ENCODE results near the gene SLC26A11.
A peak's percentile ranks its signal among the peaks of the same experiment; 100 is the strongest.
"Not testable (repeated sequence)": the region's sequence is repeated elsewhere in the genome, so short reads cannot be mapped to it uniquely, and the experiment has no call there.

SLC26A11 gene

DNA sequence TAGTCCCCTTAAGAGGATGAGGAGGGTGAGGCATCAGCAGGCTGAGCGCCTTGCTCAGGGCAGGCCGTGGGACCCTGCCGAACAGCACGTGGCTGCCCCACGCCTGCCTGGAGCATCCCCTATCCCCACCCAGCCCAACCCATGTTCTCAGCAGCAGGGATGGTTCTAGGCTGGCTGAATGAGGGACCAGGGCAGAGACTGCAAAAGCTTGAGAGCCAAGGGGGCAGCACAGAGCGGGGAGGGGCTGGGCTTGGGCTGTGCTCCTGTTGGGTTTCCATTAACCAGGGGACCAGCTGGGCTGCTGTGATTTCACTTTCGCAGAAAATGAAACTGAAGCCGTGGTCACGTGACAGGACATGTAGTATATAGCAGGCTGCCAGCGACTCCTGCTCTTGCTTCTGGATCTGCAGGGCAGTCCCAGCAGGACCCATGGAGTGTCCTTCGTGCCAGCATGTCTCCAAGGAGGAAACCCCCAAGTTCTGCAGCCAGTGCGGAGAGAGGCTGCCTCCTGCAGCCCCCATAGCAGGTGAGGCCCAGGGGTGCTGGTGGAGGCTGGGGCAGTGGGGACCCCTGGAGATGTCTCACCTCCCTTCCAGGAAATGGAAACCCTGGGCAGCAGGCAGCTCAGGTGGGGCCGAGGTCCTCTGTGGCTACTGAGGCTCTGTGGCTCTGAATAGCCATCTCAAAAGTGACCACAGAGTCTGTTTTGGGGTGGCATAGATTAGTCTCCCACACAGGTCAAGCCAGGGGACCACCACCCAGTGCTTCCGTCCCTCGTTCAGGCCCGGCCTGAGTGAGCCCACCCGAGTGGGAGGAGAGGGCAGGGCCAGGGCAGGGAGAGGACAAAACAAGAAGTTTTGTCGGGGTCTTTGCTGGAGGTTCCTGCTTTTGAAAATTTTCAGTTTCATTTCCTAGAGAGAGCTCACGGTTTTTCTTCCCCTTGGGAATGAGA, 43.3 kb downstream of the SLC26A11 start:
- DNase-seq, result peak; percentile 83

DNA sequence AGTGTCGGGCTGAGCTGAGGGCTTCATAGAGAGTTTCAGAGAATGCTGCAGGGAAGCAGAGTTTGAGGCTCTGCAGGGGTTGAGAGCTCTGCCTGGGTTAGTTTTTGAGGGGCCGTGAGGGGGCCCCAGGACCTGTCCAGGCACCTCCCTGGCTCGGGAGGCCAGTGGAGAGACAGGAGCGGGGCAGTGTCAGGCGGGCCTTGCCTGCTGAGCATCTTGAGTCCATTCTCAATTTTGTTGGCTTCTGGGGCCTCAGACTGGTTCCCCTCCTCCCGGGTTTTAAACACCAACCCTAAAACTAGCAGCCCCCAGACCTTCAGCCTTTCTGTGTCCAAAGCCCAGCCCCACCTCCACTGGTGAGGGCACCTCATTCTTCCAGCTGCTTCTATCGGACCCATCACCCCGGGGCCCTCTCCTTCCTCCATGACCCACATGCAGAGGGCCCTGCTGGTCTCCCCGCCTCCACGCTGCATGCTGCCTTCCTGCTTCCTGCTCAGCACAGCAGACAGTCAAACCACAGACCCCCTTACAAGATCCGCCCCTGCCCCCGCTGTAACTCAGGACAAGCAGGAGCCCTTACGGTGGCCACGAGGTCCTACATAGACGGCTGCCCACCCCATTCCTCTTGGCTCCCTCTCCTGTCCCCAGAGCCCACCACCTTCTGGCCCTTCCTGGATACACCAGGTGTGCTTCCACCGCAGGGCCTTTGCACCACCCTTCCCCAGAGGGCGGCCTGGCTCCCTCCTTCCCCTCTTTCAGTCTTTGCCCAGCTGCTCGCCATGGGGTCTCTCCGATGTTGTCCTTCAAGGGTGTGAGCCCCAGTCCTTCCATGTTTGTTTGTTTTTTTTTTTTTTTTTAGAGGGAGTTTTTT, 44.2 kb downstream of the SLC26A11 start:
- DNase-seq, result no peak

DNA sequence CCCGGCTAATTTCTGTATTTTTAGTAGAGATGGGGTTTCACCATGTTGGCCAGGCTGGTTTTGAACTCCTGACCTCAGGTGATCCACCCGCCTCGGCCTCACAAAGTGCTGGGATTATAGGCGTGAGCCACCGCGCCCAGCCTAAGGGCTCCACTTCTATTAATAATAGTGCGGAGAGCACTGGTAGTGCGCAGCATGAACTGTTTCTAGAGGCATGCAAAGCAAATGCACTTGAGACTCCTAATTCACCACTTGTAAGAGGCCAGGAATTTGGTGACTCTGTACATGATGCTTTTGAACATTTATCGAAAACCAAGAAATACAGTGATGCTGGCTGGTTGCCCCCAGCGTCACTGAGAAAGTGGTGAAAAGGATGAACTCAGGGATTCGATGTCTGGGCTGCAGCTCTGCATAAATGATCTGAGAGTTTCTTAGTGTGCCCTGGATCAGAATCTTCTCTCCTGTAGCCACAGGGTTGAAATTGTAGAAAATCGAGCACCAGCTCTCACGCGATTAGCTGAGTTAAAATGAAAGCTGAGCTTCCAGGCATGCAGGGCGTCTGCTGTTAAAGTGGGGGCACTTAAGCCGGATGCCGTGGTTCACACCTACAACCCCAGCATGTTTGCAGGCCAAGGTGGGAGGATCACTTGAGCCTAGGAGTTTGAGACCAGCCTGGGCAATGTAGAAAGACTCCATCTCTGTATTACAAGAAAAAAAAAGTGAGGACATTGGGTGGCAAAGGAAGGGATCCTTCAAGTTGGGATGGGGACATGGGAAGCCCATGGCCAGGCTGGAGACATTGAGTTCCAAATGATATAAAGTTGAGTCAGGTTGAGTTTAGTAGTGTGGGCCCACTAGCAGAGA, 45.2 kb downstream of the SLC26A11 start:
- DNase-seq, result no peak

DNA sequence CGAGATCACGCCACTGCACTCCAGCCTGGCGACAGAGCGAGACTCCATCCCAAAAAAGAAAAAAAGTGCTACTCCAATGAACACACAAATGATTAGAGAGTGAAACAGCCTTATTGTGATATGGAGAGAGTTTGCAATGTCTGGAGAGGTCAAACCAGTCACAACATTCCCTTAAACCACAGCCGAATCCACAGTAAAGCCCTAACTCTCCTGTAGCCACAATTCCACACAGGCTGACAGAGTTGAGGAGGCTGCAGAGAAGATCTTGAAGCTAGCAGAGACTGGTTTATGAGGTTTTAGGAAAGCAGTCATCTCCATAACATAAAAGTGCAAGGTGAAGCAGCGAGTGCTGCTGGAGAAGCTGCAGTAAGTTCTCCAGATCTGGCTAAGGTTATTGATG, 47.2 kb downstream of the SLC26A11 start:
- no peak for DNase-seq

DNA sequence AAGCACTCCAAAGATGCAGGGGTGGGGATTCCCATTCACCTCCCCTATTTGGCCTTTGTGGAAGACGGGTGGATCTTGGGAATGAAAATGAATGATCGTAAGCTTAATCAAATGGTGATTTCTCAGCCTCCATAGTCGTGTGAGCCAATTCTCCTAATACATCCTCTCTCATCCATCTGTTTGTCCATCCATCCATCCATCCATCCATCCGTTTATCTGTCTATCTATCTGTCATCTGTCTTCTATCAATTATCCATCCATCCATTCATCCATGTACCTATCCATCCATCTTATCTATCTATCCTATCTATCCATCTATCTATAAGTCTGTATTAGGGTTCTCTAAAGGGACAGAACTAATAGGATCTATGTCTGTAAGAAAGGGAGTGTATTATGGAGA, 48.2 kb downstream of the SLC26A11 start:
- DNase-seq, result no peak

DNA sequence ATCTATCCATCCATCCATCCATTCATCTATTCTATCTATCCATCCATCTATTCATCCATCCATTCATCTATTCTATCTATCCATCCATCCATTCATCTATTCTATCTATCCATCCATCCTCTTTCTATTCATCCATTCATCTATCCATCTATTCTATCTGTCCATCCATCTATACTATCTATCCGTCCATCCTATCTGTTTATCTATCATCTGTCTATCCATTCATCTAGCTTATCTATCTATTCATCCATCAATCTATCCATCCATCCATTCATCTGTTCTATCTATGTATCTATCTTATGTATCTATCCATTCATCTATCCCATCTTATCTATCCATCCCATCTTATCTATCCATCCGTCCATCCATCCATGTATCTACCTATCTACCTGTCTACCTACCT, 49.2 kb downstream of the SLC26A11 start:
- DNase-seq, result no peak

DNA sequence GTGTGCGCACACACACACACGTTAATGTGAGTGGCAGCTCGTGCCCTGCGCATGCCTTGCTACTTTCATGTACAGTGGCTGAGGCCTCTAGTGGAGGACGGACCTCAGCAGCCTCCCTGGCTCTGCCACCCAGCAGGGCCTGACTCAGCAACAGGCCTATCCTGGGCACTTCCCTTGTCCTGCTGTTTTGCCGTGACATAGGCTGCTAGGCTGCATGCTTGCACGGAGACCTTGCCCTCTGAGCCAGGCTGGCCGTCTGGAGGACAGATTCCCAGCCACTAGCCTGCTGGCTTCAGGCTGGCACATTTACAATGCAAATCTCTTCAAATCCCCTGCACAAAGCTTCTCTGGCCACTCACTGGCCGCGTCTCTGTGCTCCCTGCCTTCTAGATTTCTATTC, 49.9 kb downstream of the SLC26A11 start:
- no peak for DNase-seq

DNA sequence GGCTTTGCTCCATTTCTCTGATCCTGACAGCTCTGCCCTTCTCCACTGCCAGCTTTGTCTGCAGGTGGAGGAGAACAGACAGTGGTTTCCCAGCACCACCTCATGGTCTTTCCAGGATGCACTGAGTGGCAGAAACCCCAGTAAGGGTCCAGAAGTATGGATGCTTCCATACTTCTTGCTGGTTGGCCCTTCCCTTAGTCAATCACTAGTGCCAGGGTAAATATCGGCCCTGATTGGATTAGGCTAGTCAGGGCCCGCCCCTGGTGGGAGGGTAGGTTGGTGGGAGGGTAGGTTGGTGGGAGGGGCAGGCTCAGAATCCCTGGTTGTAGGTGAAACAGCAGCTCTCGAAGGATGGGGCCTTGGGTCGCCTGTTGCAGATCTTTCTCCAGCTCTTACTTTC, 50.6 kb downstream of the SLC26A11 start:
- DNase-seq, result no peak

DNA sequence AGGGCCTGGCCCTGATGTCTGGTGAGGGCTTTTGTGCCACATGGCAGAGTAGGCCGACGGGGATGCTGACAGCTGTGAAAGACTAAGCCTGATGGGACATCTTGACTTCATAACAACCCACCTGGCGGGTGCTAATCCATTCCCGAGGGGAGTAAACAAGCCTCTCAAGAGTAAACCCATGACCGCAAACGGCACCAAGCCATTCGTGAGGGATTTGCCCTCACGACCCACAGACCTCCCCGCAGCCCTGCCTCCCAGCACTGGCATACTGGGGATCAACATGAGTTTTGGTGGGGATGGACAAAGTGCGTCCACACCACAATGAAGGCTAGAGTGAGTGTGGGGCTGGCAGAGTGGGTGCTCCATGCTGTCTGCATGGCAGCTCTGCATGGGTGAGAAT, 52.1 kb downstream of the SLC26A11 start:
- DNase-seq, result peak; percentile 56

DNA sequence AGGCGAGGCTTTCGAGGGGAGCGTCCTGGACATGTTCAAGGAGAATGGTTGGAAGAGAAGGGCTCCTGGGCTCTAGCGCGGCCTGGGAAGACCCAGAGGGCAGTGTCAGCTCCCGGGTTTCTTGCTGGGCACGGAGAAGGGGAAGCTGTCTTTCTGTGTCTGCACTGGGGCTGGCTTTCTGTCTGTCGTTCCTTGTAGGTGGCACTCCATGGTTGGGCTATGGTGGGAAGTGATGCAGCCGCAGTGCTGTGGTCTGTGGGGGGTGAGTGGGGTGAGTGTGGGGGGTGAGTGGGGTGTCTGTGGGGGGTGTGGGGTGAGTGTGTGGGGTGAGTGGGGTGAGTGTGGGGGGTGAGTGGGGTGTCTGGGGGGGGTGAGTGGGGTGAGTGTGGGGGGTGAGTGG, 54.1 kb downstream of the SLC26A11 start:
- no peak for DNase-seq

DNA sequence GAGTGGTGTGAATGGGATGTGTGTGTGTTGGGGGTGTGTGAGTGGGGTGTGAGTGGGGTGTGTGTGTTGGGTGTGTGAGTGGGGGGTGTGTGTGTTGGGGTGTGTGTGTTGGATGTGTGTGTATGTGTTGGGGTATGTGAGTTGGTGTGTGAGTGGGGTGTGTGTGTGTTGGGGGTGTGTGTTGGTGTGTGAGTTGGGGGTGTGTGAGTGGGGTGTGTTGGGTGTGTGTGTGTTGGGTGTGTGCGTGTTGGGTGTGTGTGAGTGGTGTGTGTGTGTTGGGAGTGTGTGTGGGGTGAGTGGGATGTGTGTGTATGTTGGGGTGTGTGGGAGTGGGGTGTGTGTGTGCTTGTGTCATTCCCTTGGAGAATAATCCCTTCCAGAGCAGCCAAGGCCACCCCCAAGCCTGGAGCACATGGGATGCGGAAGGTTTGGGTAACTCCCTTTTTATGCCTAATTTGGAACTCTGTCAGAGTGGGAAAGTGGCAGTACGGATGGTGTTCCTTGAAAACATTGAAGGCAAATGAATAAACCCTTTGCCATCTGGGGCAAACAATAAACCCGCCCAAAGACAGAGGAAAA, 54.7 kb downstream of the SLC26A11 start:
- no peak for DNase-seq

DNA sequence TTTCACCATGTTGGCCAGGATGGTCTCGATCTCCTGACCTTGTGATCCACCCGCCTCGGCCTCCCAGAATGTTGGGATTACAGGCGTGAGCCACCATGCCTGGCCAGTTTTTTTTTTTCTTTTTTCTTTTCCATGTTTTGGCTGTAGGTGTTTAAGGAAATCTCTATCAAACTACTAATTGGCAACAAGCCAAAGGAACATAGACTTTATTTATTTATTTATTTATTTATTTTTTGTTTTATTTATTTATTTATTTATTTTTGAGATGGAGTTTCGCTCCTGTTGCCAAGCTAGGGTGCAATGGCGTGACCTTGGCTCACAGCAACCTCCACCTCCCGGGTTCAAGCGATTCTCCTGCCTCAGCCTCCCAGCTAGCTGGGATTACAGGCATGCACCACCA, 55.6 kb downstream of the SLC26A11 start:
- DNase-seq, result not testable (repeated sequence)

DNA sequence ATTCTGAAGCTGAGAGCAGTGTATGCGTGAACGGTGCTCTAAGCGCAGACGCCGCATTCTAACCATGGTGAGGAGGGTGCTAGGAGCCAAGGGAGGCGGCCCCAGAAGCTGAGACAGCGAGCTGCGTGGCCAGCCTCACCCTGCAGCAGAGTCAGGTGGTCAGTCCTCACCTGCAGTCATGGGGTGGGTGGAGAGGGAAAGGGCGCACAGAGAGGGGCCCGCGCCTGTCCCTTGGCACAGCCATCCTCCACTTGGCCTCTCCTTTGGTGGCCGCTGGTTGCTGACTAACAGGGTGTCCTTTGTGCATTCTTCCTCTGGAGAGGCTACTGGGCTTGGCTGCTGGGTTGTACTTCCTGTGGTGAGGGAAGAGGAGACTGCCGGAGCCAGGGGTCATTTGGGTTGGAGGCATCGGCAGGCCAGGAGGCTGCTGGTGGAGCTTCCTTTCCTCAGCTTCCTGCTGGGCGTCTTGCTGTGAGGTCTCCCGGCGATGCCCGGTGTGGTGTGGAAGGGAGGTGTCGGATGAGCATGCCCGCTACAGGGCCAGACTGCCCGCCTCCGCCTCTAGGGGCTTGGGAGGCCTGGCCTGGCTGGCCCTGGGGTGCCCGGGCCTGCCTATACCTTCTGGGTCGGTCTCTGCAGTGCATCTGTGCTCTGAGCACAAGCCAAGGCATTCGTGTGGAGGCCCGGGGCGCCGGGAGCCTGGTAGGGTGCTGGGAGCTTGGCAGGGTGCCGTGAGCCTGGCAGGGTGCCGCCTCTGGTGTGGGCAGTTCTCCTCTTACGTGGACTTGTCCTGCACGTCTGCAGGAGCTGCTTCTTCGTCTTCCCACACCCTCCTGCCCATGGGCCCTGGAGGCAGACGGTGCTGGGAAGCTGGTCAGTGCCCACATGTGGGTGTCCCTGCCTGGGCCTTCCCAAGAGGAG, 57.8 kb downstream of the SLC26A11 start:
- no peak for DNase-seq

DNA sequence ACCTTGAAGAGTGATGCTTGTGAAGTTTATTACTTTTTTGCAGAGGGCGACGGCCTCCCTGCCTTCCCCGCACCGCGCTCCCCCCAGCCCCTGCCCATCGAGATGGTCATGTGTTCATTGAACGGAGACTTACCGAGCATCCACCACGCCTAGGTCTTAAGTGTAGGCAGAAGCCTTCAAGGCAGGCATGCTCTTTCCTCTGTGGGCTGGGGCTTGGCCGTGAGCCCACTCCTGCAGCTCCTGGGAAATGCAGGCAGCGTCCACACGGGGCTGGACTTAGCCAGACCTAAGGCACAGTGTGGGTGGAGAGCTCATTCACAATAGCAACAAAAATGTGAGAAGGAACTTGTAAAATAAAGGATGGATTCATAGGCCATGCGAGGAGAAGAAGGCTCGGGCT, 59.7 kb downstream of the SLC26A11 start:
- DNase-seq, result no peak

DNA sequence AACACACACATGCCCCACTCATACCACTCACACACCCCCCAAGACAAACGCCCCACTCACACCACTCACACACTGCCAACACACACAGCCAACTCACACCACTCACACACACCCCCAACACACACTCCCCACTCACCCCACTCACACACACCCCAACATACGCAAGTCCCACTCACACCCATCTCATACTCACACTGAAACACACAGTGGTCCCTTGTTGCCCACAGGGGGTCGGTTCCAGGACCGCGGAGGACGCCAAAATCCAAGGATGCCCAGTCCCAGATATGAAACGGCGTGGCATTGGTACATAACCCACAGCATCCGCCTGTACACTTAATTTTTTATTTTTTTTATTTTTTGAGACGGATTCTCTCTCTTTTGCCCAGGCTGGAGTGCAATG, 61.3 kb downstream of the SLC26A11 start:
- DNase-seq, result no peak

DNA sequence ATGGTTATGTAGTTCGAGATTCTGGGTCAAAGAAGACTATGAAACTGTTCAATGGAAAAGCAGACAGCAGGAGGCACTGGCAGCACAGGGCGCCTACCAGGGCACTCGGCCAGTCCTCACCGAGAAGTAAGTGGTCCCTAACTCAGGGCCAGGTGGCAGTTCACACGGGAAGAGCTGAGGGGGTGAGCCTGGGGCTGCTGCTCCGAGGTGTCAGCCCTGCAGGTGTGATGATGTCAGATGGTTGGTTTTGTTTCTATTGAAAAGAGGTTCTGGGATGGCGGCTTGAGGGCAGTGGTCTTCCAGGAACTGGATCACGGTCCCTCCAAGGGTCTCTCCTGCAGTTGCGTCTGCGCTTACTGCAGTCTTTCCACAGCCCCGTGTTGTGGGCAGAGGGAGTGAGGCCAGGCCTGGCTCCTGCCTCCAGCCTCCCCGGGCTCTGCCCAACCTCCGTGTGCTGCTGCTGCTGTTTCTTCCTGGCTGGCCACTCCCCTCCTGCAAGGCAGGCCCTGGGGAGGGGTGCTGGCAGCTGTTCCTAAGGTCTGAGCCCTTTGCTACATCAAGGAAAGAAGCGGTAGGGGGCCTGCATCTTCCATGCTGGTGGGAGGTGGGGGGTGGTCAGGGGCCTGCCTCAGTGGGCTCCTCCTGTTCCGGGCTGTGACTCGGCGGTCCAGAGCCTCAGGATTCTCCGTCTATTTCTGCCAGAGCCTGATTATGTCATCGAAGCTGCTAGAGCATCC, 63.1 kb downstream of the SLC26A11 start:
- peak; percentile 33 for DNase-seq

DNA sequence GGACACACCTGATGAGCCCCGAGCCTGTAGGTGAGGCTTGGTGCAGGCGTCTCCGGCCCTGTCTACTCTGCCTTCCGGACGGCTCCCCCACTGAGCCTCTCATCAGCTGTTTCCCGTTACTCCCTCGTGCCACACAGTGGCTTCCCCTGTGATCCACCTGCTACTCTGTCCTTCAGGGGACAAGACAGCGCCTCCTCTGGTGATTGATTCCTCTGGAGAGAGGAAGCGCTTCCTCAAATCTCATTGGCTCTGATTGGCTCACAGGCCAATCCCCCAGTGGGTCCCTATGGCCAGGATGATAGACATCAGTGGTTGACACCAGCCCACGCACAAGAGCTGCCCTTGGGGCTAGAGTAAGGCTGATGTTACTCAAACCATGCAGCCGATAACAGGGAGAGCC, 64.4 kb downstream of the SLC26A11 start:
- DNase-seq, result no peak

DNA sequence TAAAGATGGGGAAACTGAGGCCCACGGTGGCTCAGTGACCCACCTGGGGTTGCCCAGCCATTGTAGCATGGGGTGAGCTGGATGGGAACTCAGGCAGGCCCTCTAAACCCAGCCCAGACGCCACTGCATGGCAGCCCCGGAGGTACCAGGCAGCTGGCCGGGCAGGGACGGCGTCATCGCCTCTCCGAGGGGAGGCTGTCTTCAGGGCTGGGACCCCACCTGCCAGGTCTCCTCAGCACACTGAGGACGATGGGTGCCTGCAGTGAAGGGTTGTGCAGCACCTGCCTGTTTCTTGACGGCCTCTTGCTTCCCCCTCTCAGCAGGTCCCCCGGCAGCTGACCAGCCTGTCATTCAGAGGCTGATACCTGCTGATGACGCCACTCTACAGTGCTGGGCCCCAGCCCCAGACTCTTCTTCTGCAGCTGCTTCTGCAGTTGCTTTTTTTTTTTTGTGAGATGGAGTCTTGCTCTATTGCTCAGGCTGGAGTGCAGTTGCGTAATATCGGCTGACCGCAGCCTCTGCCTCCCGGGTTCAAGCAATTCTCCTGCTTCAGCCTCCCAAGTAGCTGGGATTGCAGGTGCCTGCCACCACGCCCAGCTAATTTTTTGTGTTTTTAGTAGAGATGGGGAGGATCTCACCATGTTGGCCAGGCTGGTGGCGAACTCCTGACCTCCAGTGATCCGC, 65.2 kb downstream of the SLC26A11 start:
- DNase-seq, result no peak

DNA sequence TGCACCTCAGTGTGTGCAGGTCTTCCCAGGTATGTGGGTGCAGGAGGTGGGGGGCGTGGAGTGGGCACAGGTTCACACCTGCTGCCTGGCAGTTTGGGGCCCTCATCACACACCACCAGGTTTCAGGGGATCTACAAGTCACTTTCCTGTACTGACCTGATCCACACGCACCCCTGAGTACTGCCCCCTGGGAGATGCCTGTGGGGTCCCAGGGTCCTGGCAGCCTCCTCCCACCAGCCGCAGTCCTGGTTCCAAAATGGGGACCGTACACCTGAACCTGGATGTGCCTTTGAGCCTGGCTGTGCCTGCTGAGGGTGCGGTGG, 66.4 kb downstream of the SLC26A11 start:
- no peak for DNase-seq

DNA sequence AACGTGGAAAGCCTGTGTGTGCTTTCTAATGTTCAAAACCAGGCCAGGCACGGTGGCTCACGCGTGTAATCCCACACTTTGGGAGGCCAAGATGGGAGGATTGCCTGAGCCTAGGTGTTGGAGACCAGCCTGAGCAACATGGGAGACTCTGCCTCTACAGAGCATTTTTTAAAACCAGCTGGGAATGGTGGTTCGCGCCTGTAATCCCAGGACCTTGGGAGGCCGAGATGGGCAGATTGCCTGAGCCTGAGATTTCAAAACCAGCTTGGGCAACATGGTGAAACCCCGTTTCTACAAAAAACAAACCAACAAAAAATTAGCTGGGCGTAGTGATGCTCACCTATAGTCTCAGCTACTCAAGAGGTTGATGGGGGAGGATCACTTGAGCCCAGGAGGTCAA, 66.8 kb downstream of the SLC26A11 start:
- no peak for DNase-seq

All from NCI-H2171 (cell line).